Hepatocyte (in vitro differentiated cells): ENCODE measurements around the gene EPRS1. TPM values are rescaled to one million over a fixed set of nuclear protein-coding genes. Genes with fewer than 3 reads are reported as not detected.
"Not testable (repeated sequence)": the region's sequence is repeated elsewhere in the genome, so short reads cannot be mapped to it uniquely, and the experiment has no call there.

Experiments
- DNase-seq: peaks from one replicate; pipeline ENCODE4 v3.0.0-alpha.2; 2016; ENCODE audit warnings: low spot score
- H2AFZ ChIP-seq: fragments of 200-600 bp; sonication (generic); 2 replicates; pipeline ENCODE4 v1.6.0; 2016; ENCODE audit warnings: antibody characterized with exemption, mild to moderate bottlenecking
- H3K27ac ChIP-seq: fragments of 200-600 bp; sonication (generic); 2 replicates; pipeline ENCODE4 v1.5.1; 2016; ENCODE audit warnings: mild to moderate bottlenecking
- H3K27me3 ChIP-seq: fragments of 200-600 bp; sonication (generic); 2 replicates; pipeline ENCODE4 v1.6.1; 2016
- H3K36me3 ChIP-seq: fragments of 200-600 bp; sonication (generic); replicated peaks from 2 replicates; pipeline ENCODE4 v1.5.1; 2016; ENCODE audit warnings: low read depth; ENCODE audit not compliant: insufficient read depth
- H3K4me1 ChIP-seq: fragments of 200-600 bp; sonication (generic); 2 replicates; pipeline ENCODE4 v1.5.1; 2016; ENCODE audit warnings: mild to moderate bottlenecking, moderate library complexity; ENCODE audit not compliant: insufficient read depth
- H3K4me2 ChIP-seq: fragments of 200-600 bp; sonication (generic); 2 replicates; pipeline ENCODE4 v1.6.0; 2016
- H3K4me3 ChIP-seq: fragments of 200-600 bp; sonication (generic); 2 replicates; pipeline ENCODE4 v1.5.1; 2016; ENCODE audit warnings: mild to moderate bottlenecking
- H3K79me2 ChIP-seq: fragments of 200-600 bp; sonication (generic); 2 replicates; pipeline ENCODE4 v1.6.0; 2017; ENCODE audit warnings: mild to moderate bottlenecking
- H3K9me2 ChIP-seq: fragments of 200-600 bp; sonication (generic); replicated peaks from 2 replicates; pipeline ENCODE4 v1.6.0; 2017; ENCODE audit warnings: mild to moderate bottlenecking; ENCODE audit not compliant: insufficient read depth
- H3K9me3 ChIP-seq: fragments of 200-600 bp; sonication (generic); 2 replicates; pipeline ENCODE4 v1.5.1; 2016; ENCODE audit warnings: low read depth, mild to moderate bottlenecking
- H4K20me1 ChIP-seq: fragments of 200-600 bp; sonication (generic); 2 replicates; pipeline ENCODE4 v1.6.0; 2016; ENCODE audit warnings: mild to moderate bottlenecking; ENCODE audit not compliant: insufficient read depth, poor library complexity, severe bottlenecking
- CTCF ChIP-seq: fragments of 200-600 bp; sonication (generic); IDR thresholded peaks from 2 replicates; pipeline ENCODE4 v1.5.1; 2016; ENCODE audit warnings: antibody characterized with exemption, mild to moderate bottlenecking; ENCODE audit not compliant: poor library complexity
- EZH2 ChIP-seq: fragments of 200-600 bp; sonication (generic); IDR thresholded peaks from 2 replicates; pipeline ENCODE4 v1.6.1; 2016; ENCODE audit warnings: antibody characterized with exemption, mild to moderate bottlenecking, borderline replicate concordance
- EZH2phosphoT487 ChIP-seq: fragments of 200-600 bp; sonication (generic); IDR thresholded peaks from one replicate; pipeline ENCODE4 v1.6.1; 2018; ENCODE audit warnings: antibody characterized with exemption, mild to moderate bottlenecking, low read depth, moderate library complexity; ENCODE audit not compliant: unreplicated experiment, severe bottlenecking
- WGBS: methylation state at CpG from one replicate; pipeline ENCODE4 v1.1.6; 2016; ENCODE audit warnings: low lambda C conversion rate; ENCODE audit errors: missing lambda C conversion rate; 5-methylcytosine and 5-hydroxymethylcytosine counted together
- polyA plus RNA-seq: library from polyadenylated mRNA; unstranded; fragments of >200 nt; fragmentation: Nextera tagmentation; extraction: Ambion mirVana; gene quantifications from 2 replicates; pipeline ENCODE4 v1.2.1, GENCODE V29; 2016
- total RNA-seq: library from RNA; depleted of rRNA; stranded (reverse); fragments of >200 nt; gene quantifications from 2 replicates; pipeline ENCODE4 v1.2.3, GENCODE V29; 2014

Gene EPRS1
- total and polyA plus RNA-seq, 2 experiments from 2014 or later: 49.7 to 66.3 TPM

DNA sequence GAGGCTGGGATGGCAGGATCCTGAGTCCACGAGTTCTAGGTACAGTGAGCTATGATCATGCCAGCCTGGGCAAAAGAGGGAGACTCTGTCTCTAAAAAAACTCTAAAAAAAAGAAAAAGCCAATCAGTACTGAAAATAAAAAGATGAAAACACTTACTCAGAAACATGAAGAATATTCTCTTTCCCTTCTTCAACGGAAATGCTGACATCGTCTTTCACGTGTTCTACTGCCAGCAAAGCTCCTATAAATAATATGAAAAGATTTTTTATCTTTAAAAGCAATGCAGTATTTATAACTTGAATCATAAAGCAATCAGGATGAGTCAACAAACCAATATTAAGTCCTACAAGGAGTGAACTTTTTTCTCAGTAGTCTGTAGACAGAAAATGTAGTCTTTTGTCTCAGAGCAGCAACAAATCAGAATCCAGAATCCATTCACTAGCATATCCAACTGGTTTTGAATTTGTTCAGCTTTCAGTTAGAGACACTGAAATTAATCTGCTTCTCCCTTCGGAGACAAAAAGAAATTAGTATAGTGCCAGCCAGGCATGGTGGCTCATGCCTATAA, 6.2 kb downstream of the EPRS1 start:
- TF ChIP-seq EZH2phosphoT487: no peak
- Histone ChIP-seq H3K4me1 (peaks cover 2% of the 10 kb centered on the region), H3K4me3 (no peak overlapping the region), H4K20me1 (peaks cover 10% of the 10 kb centered on the region), H3K9me2 (no peaks in the 10 kb centered on the region), H3K27ac (no peak overlapping the region), H3K4me2 (no peak overlapping the region), H2AFZ (no peak overlapping the region), H3K79me2 (peaks cover 84% of the 10 kb centered on the region), H3K9me3 (no peaks in the 10 kb centered on the region), H3K36me3 (peaks cover 2% of the 10 kb centered on the region), H3K27me3 (no peaks in the 10 kb centered on the region)
- no peak for DNase-seq
- 97% methylated on average over 5 of the region's 5 CpGs for WGBS

DNA sequence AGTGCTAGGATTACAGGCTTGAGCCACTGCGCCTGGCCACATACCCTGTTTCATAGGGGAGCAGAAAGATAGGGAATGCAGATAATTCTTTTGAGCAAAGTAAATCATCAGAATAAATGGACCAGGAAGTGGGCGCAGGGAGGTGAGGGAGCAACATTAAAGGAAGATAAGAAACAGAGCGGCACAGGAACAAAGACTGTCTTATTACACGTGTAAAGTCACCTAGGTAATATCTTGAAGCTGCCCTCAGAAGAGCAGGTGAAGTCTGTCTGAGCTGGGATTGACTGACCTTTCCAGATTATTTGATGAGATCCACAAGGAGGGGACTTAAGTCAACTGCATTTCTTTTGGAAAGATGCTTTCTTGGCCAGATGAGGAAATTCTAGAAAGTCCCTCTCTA, 7.7 kb downstream of the EPRS1 start:
- Histone ChIP-seq H3K4me2 (no peak overlapping the region), H3K9me2 (no peaks in the 10 kb centered on the region), H3K4me1 (no peaks in the 10 kb centered on the region), H2AFZ (no peak overlapping the region), H3K27ac (no peak overlapping the region), H3K79me2 (peaks cover 75% of the 10 kb centered on the region), H3K36me3 (peaks cover 2% of the 10 kb centered on the region), H3K27me3 (no peaks in the 10 kb centered on the region), H4K20me1 (peaks cover 14% of the 10 kb centered on the region), H3K4me3 (no peak overlapping the region), H3K9me3 (no peaks in the 10 kb centered on the region)
- TF ChIP-seq EZH2phosphoT487: no peak
- TF ChIP-seq CTCF: no peak
- TF ChIP-seq EZH2: no peak
- no peak for DNase-seq
- WGBS: 79% methylated on average over 4 of the region's 4 CpGs

GRCh38 chr1:220037810-220038209, 8.5 kb downstream of the EPRS1 start:
- not testable (repeated sequence) for H3K27me3 ChIP-seq, H3K36me3 ChIP-seq, H3K4me3 ChIP-seq, H3K4me1 ChIP-seq, H3K9me3 ChIP-seq, DNase-seq, H3K9me2 ChIP-seq, H2AFZ ChIP-seq, H3K27ac ChIP-seq, H3K4me2 ChIP-seq
- 95% methylated on average over 3 of the region's 3 CpGs for WGBS
- H4K20me1 ChIP-seq: peaks cover 14% of the 10 kb centered on the region
- H3K79me2 ChIP-seq: peaks cover 67% of the 10 kb centered on the region

DNA sequence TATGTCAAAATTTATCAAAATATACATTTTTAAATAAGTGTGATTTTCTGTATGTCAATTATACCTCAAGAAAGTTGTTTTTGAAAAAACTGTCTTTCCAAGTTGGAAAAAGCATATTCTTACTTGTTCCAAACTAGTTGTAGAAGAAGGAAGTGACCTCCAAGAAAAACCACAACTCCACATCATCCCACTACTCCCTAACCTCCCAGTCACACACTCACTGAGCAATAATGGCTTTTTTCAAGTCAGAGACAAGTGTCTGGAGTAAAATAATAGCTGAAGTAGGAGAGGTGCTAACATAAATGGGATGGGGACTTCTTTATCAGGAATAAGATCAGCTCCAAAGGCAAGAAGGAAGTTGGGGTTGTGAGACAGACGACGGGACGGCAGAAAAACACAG, 13.4 kb downstream of the EPRS1 start:
- Histone ChIP-seq H3K27ac (no peak overlapping the region), H3K36me3 (peaks cover 2% of the 10 kb centered on the region), H3K27me3 (no peaks in the 10 kb centered on the region), H3K9me2 (no peaks in the 10 kb centered on the region), H3K4me2 (no peak overlapping the region), H2AFZ (no peak overlapping the region), H4K20me1 (peaks cover 5% of the 10 kb centered on the region), H3K4me1 (no peaks in the 10 kb centered on the region), H3K4me3 (no peak overlapping the region), H3K9me3 (no peaks in the 10 kb centered on the region), H3K79me2 (peaks cover 31% of the 10 kb centered on the region)
- WGBS: 92% methylated on average over 2 of the region's 3 CpGs
- TF ChIP-seq CTCF (no peak), EZH2 (no peak), EZH2phosphoT487 (no peak)
- no peak for DNase-seq
